Lung (tissue), 12 donors: Measurements from ENCODE around the gene SULT1C4. TPM values are rescaled to one million over a fixed set of nuclear protein-coding genes. Genes with fewer than 3 reads are reported as not detected.
"Not testable (repeated sequence)": the region's sequence is repeated elsewhere in the genome, so short reads cannot be mapped to it uniquely, and the experiment has no call there.

Experiments
- ATAC-seq: fragments of 200-7000 bp; cut with Tn5 transposase; one replicate; pipeline ENCODE4 v1.9.1; 2020; ENCODE audit warnings: moderate number of reproducible peaks; ENCODE audit not compliant: insufficient read depth, low FRiP score
- DNase-seq, 3 donors: peaks; one replicate each; pipeline ENCODE4 v3.0.0-alpha.2; 2013 to 2017
- H3K27ac ChIP-seq, 2 donors: one replicate each; pipeline ENCODE4 v1.5.1; 2013; ENCODE audit warnings: mild to moderate bottlenecking in 2 of 2, moderate library complexity in 2 of 2, control low read depth in 1 of 2, inconsistent platforms in 1 of 2, low read depth in 1 of 2, low read length in 1 of 2
- H3K27me3 ChIP-seq, 3 donors: one replicate each; pipeline ENCODE4 v1.5.1; 2013; ENCODE audit warnings: low read length in 2 of 3; ENCODE audit not compliant: control insufficient read depth in 3 of 3, insufficient read depth in 3 of 3
- H3K36me3 ChIP-seq, 4 donors: one replicate each; pipeline ENCODE4 v1.5.1; 2013; ENCODE audit warnings: low read length in 4 of 4, mild to moderate bottlenecking in 1 of 4, moderate library complexity in 1 of 4; ENCODE audit not compliant: control insufficient read depth in 4 of 4, insufficient read depth in 4 of 4
- H3K4me1 ChIP-seq, 5 donors: one replicate each; pipeline ENCODE4 v1.5.1; 2013; ENCODE audit warnings: low read length in 5 of 5, mild to moderate bottlenecking in 2 of 5, moderate library complexity in 1 of 5; ENCODE audit not compliant: control insufficient read depth in 5 of 5, insufficient read depth in 5 of 5
- H3K4me3 ChIP-seq: one replicate; pipeline ENCODE4 v1.5.1; 2013; ENCODE audit warnings: mild to moderate bottlenecking, control low read depth, moderate library complexity
- H3K9ac ChIP-seq, 2 donors: one replicate each; pipeline ENCODE4 v1.5.1; 2013; ENCODE audit warnings: low read length in 2 of 2, control low read depth in 1 of 2; ENCODE audit not compliant: insufficient read depth in 1 of 2
- H3K9me3 ChIP-seq, 4 donors: one replicate each; pipeline ENCODE4 v1.5.1; 2013; ENCODE audit warnings: low read length in 3 of 4, mild to moderate bottlenecking in 1 of 4, moderate library complexity in 1 of 4; ENCODE audit not compliant: control insufficient read depth in 4 of 4, insufficient read depth in 3 of 4
- CTCF ChIP-seq: IDR thresholded peaks from 2 replicates; pipeline ENCODE4 v1.5.1; 2012; ENCODE audit warnings: mild to moderate bottlenecking; ENCODE audit errors: control extremely low read depth, extremely low read depth
- WGBS, 2 donors: extraction: QIAGEN DNeasy Blood & Tissue Kit; methylation state at CpG; one replicate each; pipeline ENCODE4 v1.1.7; 2013; 5-methylcytosine and 5-hydroxymethylcytosine counted together
- polyA plus RNA-seq, 2 donors: library from polyadenylated mRNA; stranded (reverse); fragments of 200-250 nt; gene quantifications; one replicate each; pipeline ENCODE4 v1.2.1, GENCODE V29; 2013
- total RNA-seq, 2 donors: library from RNA; depleted of rRNA in 1 of 2; stranded (reverse); fragments of >200 nt in 1 of 2; gene quantifications; one replicate each; pipeline ENCODE4 v1.2.1, GENCODE V29; 2014 to 2021
- donor health status: control.
- donor health status: control.
- donor health status: Bipolar disorder and iron deficiency.
- donor health status: healthy.
- donor health status: DM: yes; HTN: yes; CAD: no.

SULT1C4 gene
- total and polyA plus RNA-seq, 4 donors: 1.7 to 85.0 (median 5.8) TPM

GRCh38 chr2:108354136-108354535 is 23.6 kb upstream of the SULT1C4 start:
- Histone ChIP-seq H3K27ac (no peak overlapping the region), H3K9me3 (no peaks in the 10 kb centered on the region), H3K36me3 (no peaks in the 10 kb centered on the region), H3K4me3 (no peak overlapping the region), H3K9ac (no peak overlapping the region), H3K4me1 (no peaks in the 10 kb centered on the region), H3K27me3 (no peaks in the 10 kb centered on the region)
- 39 to 60% methylated on average over 5 of the region's 5 CpGs for WGBS, 2 donors
- DNase-seq (no peak), ATAC-seq (no peak)
- TF ChIP-seq CTCF: no peak

DNA sequence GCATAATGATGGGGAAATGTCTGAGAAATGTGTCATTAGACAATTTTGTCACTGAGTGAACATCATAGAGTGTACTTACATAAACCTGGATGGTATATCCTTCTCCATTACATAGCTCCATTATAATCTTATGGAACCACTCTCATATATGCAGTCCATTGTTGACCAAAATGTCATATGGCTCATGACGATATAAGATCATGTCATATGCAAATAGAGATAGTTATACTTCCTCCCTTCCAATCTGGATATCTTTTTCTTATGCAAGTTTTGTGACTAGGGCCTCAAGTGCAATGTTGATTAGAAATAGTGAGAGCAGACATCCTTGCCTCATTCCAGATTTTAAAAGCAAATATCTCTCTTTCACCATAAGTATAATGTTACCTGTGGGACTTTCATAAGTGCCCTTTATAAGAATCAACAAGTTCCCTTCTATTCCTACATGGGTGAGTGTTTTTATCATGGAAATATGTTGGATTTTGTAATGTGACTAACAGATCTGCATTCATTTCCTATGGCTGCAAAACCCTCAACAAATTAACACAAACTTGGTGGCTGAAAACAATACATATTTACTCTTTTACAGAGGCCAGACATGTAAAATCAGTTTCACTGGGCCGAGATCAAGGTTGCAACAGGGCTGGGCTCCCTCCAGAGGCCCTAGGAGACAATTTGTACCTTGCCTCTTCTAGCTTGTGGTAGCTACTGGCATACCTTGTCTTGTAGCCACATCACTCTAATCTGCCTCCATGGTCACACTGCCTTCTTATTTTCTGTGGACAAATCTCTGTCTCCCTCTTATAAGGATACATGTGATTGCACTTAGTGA is 21.6 kb upstream of the SULT1C4 start:
- Histone ChIP-seq H3K4me3 (no peak overlapping the region), H3K9ac (no peak overlapping the region), H3K27ac (no peak overlapping the region), H3K4me1 (no peaks in the 10 kb centered on the region), H3K36me3 (no peaks in the 10 kb centered on the region), H3K9me3 (no peaks in the 10 kb centered on the region), H3K27me3 (no peaks in the 10 kb centered on the region)
- WGBS, 2 donors: 59 to 69% methylated on average over 2 of the region's 2 CpGs
- no peak for TF ChIP-seq CTCF
- ATAC-seq: no peak
- DNase-seq: no peak

DNA sequence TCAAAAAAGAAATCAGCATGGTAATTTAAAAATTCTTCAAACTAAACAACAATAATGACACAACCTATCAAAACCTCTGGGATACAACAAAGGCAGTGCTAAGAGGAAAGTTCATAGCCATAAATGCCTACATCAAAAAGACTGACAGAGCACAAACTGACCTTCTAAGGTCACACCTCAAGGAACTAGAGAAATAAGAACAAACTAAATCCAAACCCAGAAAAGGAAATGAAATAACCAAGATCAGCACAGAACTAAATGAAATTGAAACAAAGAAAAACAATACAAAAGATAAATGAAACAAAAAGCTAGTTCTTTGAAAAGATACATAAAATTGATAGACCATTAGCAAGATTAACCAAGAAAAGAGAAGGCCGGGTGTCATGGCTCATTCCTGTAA is 18.4 kb upstream of the SULT1C4 start:
- not testable (repeated sequence) for H3K9ac ChIP-seq, H3K4me1 ChIP-seq, ATAC-seq, H3K27ac ChIP-seq, H3K27me3 ChIP-seq, H3K36me3 ChIP-seq, H3K4me3 ChIP-seq, DNase-seq, H3K9me3 ChIP-seq
- 95% methylated on average over 1 of the region's 1 CpG for WGBS, 2 donors

GRCh38 chr2:108360776-108361468 is 16.8 kb upstream of the SULT1C4 start:
- no peak for DNase-seq

More at GRCh38 chr2:108360776-108361468, 16.8 kb upstream of the SULT1C4 start:
- no peak overlapping the region for H3K9ac ChIP-seq
- no peaks in the 10 kb centered on the region for H3K36me3 ChIP-seq
- no peaks in the 10 kb centered on the region for H3K4me1 ChIP-seq
- H3K9me3 ChIP-seq: peaks cover 0 to 5% (median 0%) of the 10 kb centered on the region in 4 donors
- WGBS, 2 donors: 29 to 49% methylated on average over 2 of the region's 2 CpGs
- TF ChIP-seq CTCF: no peak
- no peak overlapping the region for H3K4me3 ChIP-seq
- no peak overlapping the region for H3K27ac ChIP-seq
- ATAC-seq: no peak
- no peaks in the 10 kb centered on the region for H3K27me3 ChIP-seq
